PC-3 (cell line): ENCODE results near the gene RNF148. TPM values are rescaled to one million over a fixed set of nuclear protein-coding genes. Genes with fewer than 3 reads are reported as not detected.

ENCODE experiments used
- ATAC-seq: fragments of 200-7000 bp; cut with Tn5 transposase; 2 replicates; pipeline ENCODE4 v1.9.1; 2020; ENCODE audit warnings: mild to moderate bottlenecking, moderate library complexity
- BruUV-seq: library from RNA; stranded (reverse); fragments of 400-500 nt; replicated peaks from 2 replicates; lab custom pipeline; 2021; lab: Mats Ljungman, UMichigan
- CTCF ChIA-PET: fragments of 300-600 bp; sonication (Branson Sonifier 250); formaldehyde crosslinking; loops from one replicate; lab custom pipeline; 2022; ENCODE audit warnings: antibody characterized with exemption; lab: Charles Lee
- POLR2A ChIA-PET: fragments of 300-600 bp; sonication (Branson Sonifier 250); formaldehyde crosslinking; loops from one replicate; lab custom pipeline; 2022; ENCODE audit warnings: antibody characterized with exemption; ENCODE audit not compliant: unreplicated experiment; lab: Charles Lee
- DNase-seq: peaks from one replicate; pipeline ENCODE4 v3.0.0-alpha.2; 2015
- H2AFZ ChIP-seq: fragments of 300-600 bp; sonication (generic); 2 replicates; pipeline ENCODE4 v1.6.0; 2016; ENCODE audit warnings: antibody characterized with exemption, low read length
- H3F3A ChIP-seq: fragments of 300-600 bp; sonication (generic); one replicate; pipeline ENCODE4 v1.6.0; 2017; ENCODE audit warnings: antibody characterized with exemption, low read length, control low read depth, mild to moderate bottlenecking; ENCODE audit not compliant: unreplicated experiment
- H3K27ac ChIP-seq: fragments of 300-600 bp; sonication (generic); 2 replicates; pipeline ENCODE4 v1.5.1; 2016; ENCODE audit warnings: mild to moderate bottlenecking, low read length
- H3K27me3 ChIP-seq: fragments of 300-600 bp; sonication (generic); 2 replicates; pipeline ENCODE4 v1.6.1; 2016; ENCODE audit warnings: low read length, mixed read lengths
- H3K36me3 ChIP-seq: fragments of 300-600 bp; sonication (generic); 2 replicates; pipeline ENCODE4 v1.6.1; 2016; ENCODE audit warnings: low read depth, mixed run types, low read length, mixed read lengths
- H3K4me1 ChIP-seq: fragments of 300-600 bp; sonication (generic); 2 replicates; pipeline ENCODE4 v1.5.1; 2016; ENCODE audit warnings: low read length; ENCODE audit not compliant: insufficient read depth
- H3K4me2 ChIP-seq: fragments of 300-600 bp; sonication (generic); 2 replicates; pipeline ENCODE4 v1.6.0; 2016; ENCODE audit warnings: low read length
- H3K4me3 ChIP-seq: fragments of 300-600 bp; sonication (generic); 2 replicates; pipeline ENCODE4 v1.5.1; 2016; ENCODE audit warnings: mild to moderate bottlenecking, low read length, mixed read lengths
- H3K79me2 ChIP-seq: fragments of 300-600 bp; sonication (generic); 2 replicates; pipeline ENCODE4 v1.6.1; 2017; ENCODE audit warnings: low read length, mixed read lengths
- H3K9ac ChIP-seq: fragments of 300-600 bp; sonication (generic); 2 replicates; pipeline ENCODE4 v1.6.0; 2016; ENCODE audit warnings: mild to moderate bottlenecking, low read length
- H3K9me2 ChIP-seq: fragments of 300-600 bp; sonication (generic); replicated peaks from 2 replicates; pipeline ENCODE4 v1.6.1; 2016; ENCODE audit warnings: mixed run types, low read length, mixed read lengths
- H3K9me3 ChIP-seq: fragments of 300-600 bp; sonication (generic); 2 replicates; pipeline ENCODE4 v1.6.1; 2016; ENCODE audit warnings: low read length, mixed read lengths
- H4K20me1 ChIP-seq: fragments of 300-600 bp; sonication (generic); 2 replicates; pipeline ENCODE4 v1.6.1; 2016; ENCODE audit warnings: low read length, mixed read lengths
- CTCF ChIP-seq: fragments of 300-600 bp; sonication (generic); conservative IDR thresholded peaks from 2 replicates; pipeline ENCODE4 v1.5.1; 2017; ENCODE audit warnings: antibody characterized with exemption, low read depth, mild to moderate bottlenecking, low read length
- EZH2 ChIP-seq: fragments of 300-600 bp; sonication (generic); IDR thresholded peaks from one replicate; pipeline ENCODE4 v1.6.1; 2017; ENCODE audit warnings: antibody characterized with exemption, mild to moderate bottlenecking, low read length; ENCODE audit not compliant: unreplicated experiment
- EZH2phosphoT487 ChIP-seq: fragments of 300-600 bp; sonication (generic); IDR thresholded peaks from 2 replicates; pipeline ENCODE4 v1.6.1; 2018; ENCODE audit warnings: mild to moderate bottlenecking, antibody characterized with exemption, low read length, borderline replicate concordance
- intact Hi-C: fragments of 100-400 bp; cut with micrococcal nuclease; formaldehyde crosslinking; loops from 2 replicates; pipeline ENCODE4 v1.9.0; 2023
- total RNA-seq: library from RNA; depleted of rRNA; stranded (reverse); fragments of >200 nt; gene quantifications from 2 replicates; pipeline ENCODE4 v1.2.3, GENCODE V29; 2014

The RNF148 gene
- total RNA-seq, 1 experiment from 2014 or later = 2.0 TPM

GRCh38 chr7:122709930-122710646 is 7.4 kb upstream of the RNF148 start:
- H3K4me1 ChIP-seq = no peaks in the 10 kb centered on the region
- intact Hi-C loops = no loop called here
- no peak overlapping the region for H3K4me2 ChIP-seq
- H3F3A ChIP-seq = no peaks in the 10 kb centered on the region
- TF ChIP-seq EZH2 (no peak), EZH2phosphoT487 (no peak), CTCF (no peak)
- H3K9ac ChIP-seq = no peak overlapping the region
- BruUV-seq = no TSS peak
- ChIA-PET POLR2A (no interaction called here), CTCF (no interaction called here)
- no peaks in the 10 kb centered on the region for H3K9me2 ChIP-seq
- H3K36me3 ChIP-seq = no peaks in the 10 kb centered on the region
- H3K27ac ChIP-seq = no peak overlapping the region
- no peaks in the 10 kb centered on the region for H3K79me2 ChIP-seq
- no peaks in the 10 kb centered on the region for H3K9me3 ChIP-seq
- H3K4me3 ChIP-seq = no peak overlapping the region
- DNase-seq (no peak), ATAC-seq (no peak)
- H2AFZ ChIP-seq = no peak overlapping the region
- H4K20me1 ChIP-seq = no peaks in the 10 kb centered on the region
- H3K27me3 ChIP-seq = no peaks in the 10 kb centered on the region

GRCh38 chr7:122706836-122707235 is 4.1 kb upstream of the RNF148 start:
- Histone ChIP-seq H3K4me2 (no peak overlapping the region), H4K20me1 (no peaks in the 10 kb centered on the region), H3F3A (no peaks in the 10 kb centered on the region), H3K79me2 (no peaks in the 10 kb centered on the region), H3K9ac (no peak overlapping the region), H3K27me3 (no peaks in the 10 kb centered on the region), H3K4me1 (no peaks in the 10 kb centered on the region), H3K4me3 (no peak overlapping the region), H3K9me2 (no peaks in the 10 kb centered on the region), H2AFZ (no peak overlapping the region), H3K9me3 (no peaks in the 10 kb centered on the region), H3K36me3 (no peaks in the 10 kb centered on the region), H3K27ac (no peak overlapping the region)
- ChIA-PET POLR2A (no interaction called here), CTCF (no interaction called here)
- DNase-seq (no peak), ATAC-seq (no peak)
- no TSS peak for BruUV-seq
- TF ChIP-seq CTCF (no peak), EZH2 (no peak), EZH2phosphoT487 (no peak)
- intact Hi-C loops = no loop called here

GRCh38 chr7:122699017-122699416 is 3.7 kb downstream of the RNF148 start, which contains the start of gene RNF133:
Gene RNF133 (minus strand): TSS chr7:122699117. CDS start chr7:122698918, 199 bp downstream.
- no peaks in the 10 kb centered on the region for H3K4me1 ChIP-seq
- POLR2A ChIA-PET = no interaction called here
- no TSS peak for BruUV-seq
- intact Hi-C loops = no loop called here
- H3F3A ChIP-seq = no peaks in the 10 kb centered on the region
- H3K9ac ChIP-seq = no peak within 1 kb of the TSS
- H3K9me3 ChIP-seq = no peaks in the 10 kb centered on the region
- H3K9me2 ChIP-seq = no peaks in the 10 kb centered on the region
- H4K20me1 ChIP-seq = no peaks in the 10 kb centered on the region
- no peaks in the 10 kb centered on the region for H3K79me2 ChIP-seq
- no peak within 1 kb of the TSS for H2AFZ ChIP-seq
- no peaks in the 10 kb centered on the region for H3K36me3 ChIP-seq
- TF ChIP-seq EZH2phosphoT487 = no peak
- no peak for TF ChIP-seq EZH2
- TF ChIP-seq CTCF = no peak
- no peak within 1 kb of the TSS for H3K27ac ChIP-seq
- DNase-seq = no peak
- H3K4me3 ChIP-seq = no peak within 1 kb of the TSS
- H3K27me3 ChIP-seq = no peaks in the 10 kb centered on the region
- no peak for ATAC-seq
- H3K4me2 ChIP-seq = no peak within 1 kb of the TSS
- CTCF ChIA-PET = no interaction called here
